Smooth muscle cell of the brain vasculature (primary cell): ENCODE measurements around the gene RAB5IF.
"Not testable (repeated sequence)": the region's sequence is repeated elsewhere in the genome, so short reads cannot be mapped to it uniquely, and the experiment has no call there.

Source experiments
- DNase-seq: peaks from one replicate; pipeline ENCODE4 v3.0.0-alpha.2; 2012; ENCODE audit warnings: low read depth, low spot score

The RAB5IF gene

DNA sequence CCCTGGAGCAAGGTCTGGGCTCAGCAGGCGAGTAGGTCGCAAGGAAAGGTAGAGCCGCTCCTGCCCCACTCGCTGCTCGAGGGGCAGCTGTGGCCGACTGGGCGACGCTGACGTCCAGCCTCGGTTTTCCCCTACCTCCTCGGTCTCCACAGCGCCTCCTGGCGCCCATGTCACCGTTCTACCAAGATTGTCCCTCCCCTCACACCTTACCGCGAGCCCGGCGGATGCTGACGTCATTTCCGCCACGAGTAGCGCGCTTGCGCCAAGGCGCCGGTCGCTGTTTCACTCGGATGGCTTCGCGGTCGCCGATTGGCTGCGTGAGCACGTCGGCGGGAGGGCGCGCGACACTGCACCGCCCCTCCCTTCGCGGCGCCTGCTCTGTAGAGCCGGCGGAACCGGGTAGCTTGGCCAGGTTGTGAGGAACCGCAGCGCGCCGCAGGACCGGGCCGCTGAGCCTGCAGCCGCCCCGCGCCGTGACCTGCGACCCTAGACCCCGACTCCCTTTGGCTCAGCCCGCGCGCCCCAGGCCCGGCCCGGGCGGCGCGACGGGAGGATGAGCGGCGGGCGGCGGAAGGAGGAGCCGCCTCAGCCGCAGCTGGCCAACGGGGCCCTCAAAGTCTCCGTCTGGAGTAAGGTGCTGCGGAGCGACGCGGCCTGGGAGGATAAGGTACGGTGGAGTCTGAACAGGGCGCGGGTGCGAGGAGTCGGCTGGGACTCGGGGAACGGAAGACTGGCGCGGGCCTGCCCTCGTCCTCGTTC, at the start of gene RAB5IF:
Gene RAB5IF, plus strand, starts transcription at position 381 of the 759 bp plus-strand sequence. Its CDS starts 173 bp downstream, at position 554.
- DNase-seq: peak; percentile 99

- DNase-seq: no peak
Measured at GRCh38 chr20:36562724-36563123, 42.9 kb upstream of the RAB5IF start.

GRCh38 chr20:36563374-36563773, 42.2 kb upstream of the RAB5IF start:
- no peak for DNase-seq

GRCh38 chr20:36564078-36564725, 41.4 kb upstream of the RAB5IF start:
- DNase-seq: not testable (repeated sequence)

- DNase-seq: not testable (repeated sequence)
Measured at GRCh38 chr20:36564726-36565121, 40.9 kb upstream of the RAB5IF start.

DNA sequence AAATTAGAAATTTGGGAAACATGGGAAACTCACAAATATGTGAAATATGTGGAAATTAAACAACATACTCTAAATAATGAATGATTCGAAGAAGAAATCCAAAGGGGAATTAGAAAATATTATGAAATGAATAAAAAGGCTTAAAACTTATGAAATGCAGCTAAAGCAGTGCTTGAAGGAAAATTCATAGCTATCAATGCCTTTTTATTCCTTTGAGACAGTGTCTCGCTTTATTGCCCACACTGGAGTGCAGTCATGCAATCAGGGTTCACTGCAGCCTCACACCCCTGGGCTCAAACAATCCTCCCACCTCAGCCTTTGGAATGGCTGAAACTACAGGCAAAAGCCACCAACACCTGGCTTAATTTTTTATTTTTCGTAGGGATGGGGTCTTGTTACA, 40.1 kb upstream of the RAB5IF start:
- no peak for DNase-seq

DNA sequence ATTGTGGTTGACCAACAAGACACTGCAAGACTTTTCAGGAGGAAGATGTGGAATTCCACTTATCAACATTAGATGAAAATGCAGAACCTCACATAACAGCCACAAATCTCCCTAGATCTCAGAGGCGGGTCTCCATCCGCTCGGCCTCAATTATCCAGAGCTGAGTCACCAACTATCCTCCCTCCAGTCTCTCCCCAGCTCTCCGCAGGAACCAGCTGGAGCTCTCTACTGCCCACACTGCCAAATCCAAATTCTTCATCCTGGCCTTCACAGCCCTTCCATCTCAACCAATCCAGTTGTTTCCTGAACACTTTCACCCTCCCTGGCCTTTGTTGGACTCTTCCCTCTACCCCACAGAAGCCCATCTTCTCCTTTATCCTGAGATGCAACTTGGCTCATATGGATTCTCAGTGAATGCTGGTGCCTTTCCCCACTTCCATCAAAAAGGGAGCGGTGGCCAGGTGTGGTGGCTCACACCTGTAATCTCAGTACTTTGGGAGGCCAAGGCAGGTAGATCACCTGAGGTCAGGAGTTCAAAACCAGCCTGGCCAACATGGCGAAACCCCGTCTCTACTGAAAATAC, 35.6 kb upstream of the RAB5IF start:
- DNase-seq: no peak

DNA sequence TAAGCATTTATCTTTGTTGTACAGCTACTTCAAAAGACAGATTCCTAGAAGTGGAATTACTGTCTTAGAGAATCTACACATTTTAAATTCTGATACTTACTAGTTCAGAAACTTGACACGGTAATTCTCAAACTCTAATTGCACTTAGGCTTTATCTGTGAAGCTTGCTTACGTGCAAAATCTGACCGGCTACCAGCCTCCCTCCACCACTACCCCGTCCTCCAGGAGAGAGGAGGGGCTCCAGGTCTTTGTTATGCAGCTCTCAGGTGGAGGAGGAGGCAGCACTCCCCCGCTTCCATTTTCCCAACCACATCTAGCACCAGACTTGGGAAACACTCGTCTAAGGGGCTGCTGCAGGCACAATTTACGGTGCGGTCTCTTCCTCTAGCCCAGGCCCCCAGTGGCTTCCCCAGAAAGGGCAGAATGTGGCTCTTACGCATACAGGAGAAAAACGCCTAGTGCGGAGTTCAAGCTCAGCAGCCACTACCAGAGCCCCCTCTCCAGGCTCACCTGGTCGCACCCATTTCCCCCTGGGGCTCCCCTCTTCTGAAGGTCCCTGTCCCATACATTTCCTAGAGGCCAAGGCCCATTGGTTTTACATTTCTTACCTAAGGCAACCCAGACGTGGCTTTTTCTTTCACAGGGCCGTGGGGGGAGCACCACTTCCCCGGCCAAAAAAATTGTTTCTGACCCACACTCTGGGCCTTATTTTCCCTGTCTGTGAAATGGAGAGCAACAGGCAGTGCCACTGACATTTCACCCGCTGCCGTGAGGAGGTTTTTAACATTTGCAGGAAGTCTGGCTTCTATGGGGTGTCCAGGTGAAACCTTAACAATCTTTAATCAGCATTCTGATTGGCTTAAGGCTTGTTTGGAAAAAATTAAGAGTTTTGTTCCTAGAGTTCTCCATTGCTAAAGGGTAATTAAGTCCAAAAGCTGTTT, 33.7 kb upstream of the RAB5IF start:
- DNase-seq: no peak

GRCh38 chr20:36572701-36573102, 32.9 kb upstream of the RAB5IF start:
- DNase-seq: no peak

DNA sequence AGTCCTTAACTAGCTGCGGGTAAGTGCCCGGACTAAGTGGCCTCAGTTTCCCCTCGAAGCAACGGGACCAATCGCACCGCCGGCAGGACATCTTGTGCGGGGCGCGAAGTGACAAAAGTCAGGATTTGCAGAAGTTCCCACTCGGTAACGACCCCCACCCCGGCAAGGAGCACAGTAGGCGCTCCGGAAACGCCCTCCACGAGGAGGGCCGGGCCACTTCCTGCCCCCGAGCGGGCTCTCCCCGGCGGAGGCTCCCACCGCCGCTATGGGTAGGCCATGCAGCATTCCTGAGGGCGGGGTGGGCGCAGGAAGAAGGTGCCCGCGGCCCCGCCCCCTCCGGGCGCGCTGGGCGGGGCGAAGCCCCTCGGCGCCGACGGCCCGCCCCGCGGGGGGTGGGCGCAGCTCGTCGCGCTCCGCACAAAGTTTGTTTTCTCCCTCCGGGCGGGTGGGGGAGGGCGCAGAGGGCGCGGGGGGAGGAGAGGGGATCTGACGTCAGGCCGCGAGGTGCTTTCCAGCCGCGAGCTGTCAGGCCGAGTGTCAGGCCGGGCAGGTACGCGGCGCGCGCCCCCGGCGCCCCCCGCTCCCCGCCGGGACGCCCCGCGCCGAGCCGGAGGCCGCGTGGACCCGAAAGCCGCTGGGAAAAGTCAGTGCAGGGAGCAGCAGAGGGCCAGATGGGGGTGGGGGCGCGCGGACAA, 32.3 kb upstream of the RAB5IF start, which contains the start of gene TGIF2:
Gene TGIF2, plus strand, starts transcription at position 495 of the 695 bp plus-strand sequence. CDS start 5,178 bp downstream, outside the sequence.
- no peak for DNase-seq

- no peak for DNase-seq
Measured at GRCh38 chr20:36573798-36574365, 31.7 kb upstream of the RAB5IF start.

- no peak for DNase-seq
Measured at GRCh38 chr20:36574366-36575135, 31.0 kb upstream of the RAB5IF start.

DNA sequence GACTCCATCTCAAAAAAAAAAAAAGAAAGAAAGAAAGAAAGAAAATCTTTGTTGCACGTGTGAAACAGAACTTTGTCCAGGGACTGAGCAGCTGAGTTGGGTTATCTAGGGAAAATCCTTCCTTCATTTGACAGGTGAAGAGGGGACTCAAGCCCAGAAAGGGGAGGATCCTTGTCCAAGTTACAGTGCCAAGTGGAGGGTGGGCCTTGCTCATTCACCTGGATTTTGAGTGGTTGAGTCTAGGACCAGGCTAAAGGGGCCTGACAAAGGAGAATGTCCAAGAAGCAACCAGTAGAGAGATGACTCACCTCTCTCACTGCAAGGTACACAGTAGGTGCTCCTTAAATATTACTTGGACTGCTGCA, 29.5 kb upstream of the RAB5IF start:
- no peak for DNase-seq

DNA sequence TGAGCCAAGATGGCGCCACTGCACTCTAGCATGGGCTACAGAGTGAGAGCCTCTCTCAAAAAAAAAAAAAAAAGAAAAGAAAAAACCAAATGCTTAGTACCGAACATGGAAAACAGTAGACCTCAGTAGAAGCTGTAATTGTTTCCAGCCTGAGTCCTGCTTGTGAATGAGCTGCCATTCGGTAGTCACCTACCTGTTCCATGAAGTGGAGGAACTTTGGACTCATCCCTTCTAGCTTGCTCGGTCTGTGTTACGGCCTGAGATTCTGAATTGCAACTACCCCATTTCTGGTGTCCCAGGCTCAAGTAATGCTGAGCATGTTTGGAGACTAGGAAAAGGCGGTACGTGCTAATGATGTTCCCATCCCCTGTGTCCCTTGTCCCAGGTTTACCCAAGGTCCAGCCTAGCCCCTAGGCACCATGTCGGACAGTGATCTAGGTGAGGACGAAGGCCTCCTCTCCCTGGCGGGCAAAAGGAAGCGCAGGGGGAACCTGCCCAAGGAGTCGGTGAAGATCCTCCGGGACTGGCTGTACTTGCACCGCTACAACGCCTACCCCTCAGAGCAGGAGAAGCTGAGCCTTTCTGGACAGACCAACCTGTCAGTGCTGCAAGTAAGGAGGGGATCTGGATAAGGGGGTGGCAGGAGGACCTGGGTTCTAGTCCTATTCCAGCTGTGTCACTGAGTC, 27.1 kb upstream of the RAB5IF start:
- no peak for DNase-seq

GRCh38 chr20:36579996-36580545, 25.5 kb upstream of the RAB5IF start:
- DNase-seq: no peak

- DNase-seq: no peak
Measured at GRCh38 chr20:36582322-36582721, 23.3 kb upstream of the RAB5IF start.

GRCh38 chr20:36582821-36583220, 22.8 kb upstream of the RAB5IF start:
- no peak for DNase-seq

GRCh38 chr20:36584018-36584481, 21.5 kb upstream of the RAB5IF start:
- DNase-seq: no peak
